OCI-LY7 (cell line): Measurements from ENCODE around the gene UPK3A. TPM values are rescaled to one million over a fixed set of nuclear protein-coding genes. Genes with fewer than 3 reads are reported as not detected.
"Not testable (repeated sequence)": the region's sequence is repeated elsewhere in the genome, so short reads cannot be mapped to it uniquely, and the experiment has no call there.

ENCODE experiments used
- BruUV-seq: library from RNA; stranded (reverse); fragments of 400-500 nt; replicated peaks from 2 replicates; lab custom pipeline; 2021; lab: Mats Ljungman, UMichigan
- CTCF ChIA-PET: fragments of 300-600 bp; sonication (Branson Sonifier 250); formaldehyde crosslinking; loops from one replicate; lab custom pipeline; 2022; ENCODE audit warnings: antibody characterized with exemption; ENCODE audit not compliant: unreplicated experiment; lab: Charles Lee
- POLR2A ChIA-PET: fragments of 300-600 bp; sonication (Branson Sonifier 250); formaldehyde crosslinking; loops from one replicate; lab custom pipeline; 2022; ENCODE audit warnings: antibody characterized with exemption; lab: Charles Lee
- DNase-seq: peaks from one replicate; pipeline ENCODE4 v3.0.0-alpha.2; 2015; ENCODE audit warnings: low spot score
- H2AFZ ChIP-seq: fragments of 200-600 bp; sonication (generic), shearing (Covaris generic); 2 replicates; pipeline ENCODE4 v1.6.1; 2014; ENCODE audit warnings: mild to moderate bottlenecking, antibody characterized with exemption, low read length, moderate library complexity
- H3K27ac ChIP-seq: fragments of 200-600 bp; sonication (generic); 2 replicates; pipeline ENCODE4 v1.5.1; 2014; ENCODE audit warnings: mixed run types, low read depth, mild to moderate bottlenecking, moderate library complexity, low read length, inconsistent platforms; ENCODE audit not compliant: poor library complexity, severe bottlenecking
- H3K36me3 ChIP-seq: fragments of 200-600 bp; sonication (generic); 2 replicates; pipeline ENCODE4 v1.6.1; 2014; ENCODE audit warnings: mild to moderate bottlenecking, antibody characterized with exemption, low read length, moderate library complexity, mixed read lengths; ENCODE audit not compliant: insufficient read depth
- H3K4me1 ChIP-seq: fragments of 200-600 bp; sonication (generic); 2 replicates; pipeline ENCODE4 v1.5.1; 2014; ENCODE audit warnings: mild to moderate bottlenecking, low read length; ENCODE audit not compliant: insufficient read depth, poor library complexity, severe bottlenecking
- H3K4me2 ChIP-seq: fragments of 200-600 bp; sonication (generic); 2 replicates; pipeline ENCODE4 v1.6.1; 2014; ENCODE audit warnings: mild to moderate bottlenecking, low read length
- H3K4me3 ChIP-seq: fragments of 200-600 bp; sonication (generic); 2 replicates; pipeline ENCODE4 v1.5.1; 2014; ENCODE audit warnings: mild to moderate bottlenecking, low read depth, low read length; ENCODE audit not compliant: poor library complexity, severe bottlenecking
- H3K79me2 ChIP-seq: fragments of 200-600 bp; sonication (generic); 2 replicates; pipeline ENCODE4 v1.6.1; 2016; ENCODE audit warnings: low read depth, mild to moderate bottlenecking, low read length, moderate library complexity, mixed read lengths; ENCODE audit not compliant: insufficient read depth
- H3K9me2 ChIP-seq: fragments of 200-600 bp; sonication (generic); 2 replicates; pipeline ENCODE4 v1.6.1; 2016; ENCODE audit warnings: mild to moderate bottlenecking, low read length, mixed read lengths; ENCODE audit not compliant: insufficient read depth
- H3K9me3 ChIP-seq: fragments of 200-600 bp; sonication (generic); 2 replicates; pipeline ENCODE4 v1.6.1; 2014; ENCODE audit warnings: mild to moderate bottlenecking, mixed run types, low read length, mixed read lengths
- H4K20me1 ChIP-seq: fragments of 200-600 bp; sonication (generic); 2 replicates; pipeline ENCODE4 v1.6.1; 2014; ENCODE audit warnings: mild to moderate bottlenecking, antibody characterized with exemption, low read length, moderate library complexity, mixed read lengths; ENCODE audit not compliant: insufficient read depth
- EZH2phosphoT487 ChIP-seq: fragments of 200-600 bp; sonication (generic); IDR thresholded peaks from 2 replicates; pipeline ENCODE4 v1.6.1; 2018; ENCODE audit warnings: low read depth, borderline replicate concordance, mild to moderate bottlenecking, mixed run types, antibody characterized with exemption, low read length, moderate library complexity, mixed read lengths
- intact Hi-C: fragments of 100-400 bp; cut with micrococcal nuclease; formaldehyde crosslinking; loops from one replicate; pipeline ENCODE4 v1.10.0; 2022; ENCODE audit not compliant: unreplicated experiment
- total RNA-seq, 2 experiments: library from RNA; depleted of rRNA in 1 of 2; stranded (reverse); fragments of >200 nt in 1 of 2; shearing (Covaris generic) in 1 of 2; gene quantifications; 2 replicates each; pipeline ENCODE4 v1.2.3, GENCODE V29; 2014 to 2022
- TF ChIP-seq, protein P1 (sequence below): fragments of 200-600 bp; sonication (generic); conservative IDR thresholded peaks from 2 replicates; pipeline ENCODE4 v1.5.1; 2014; ENCODE audit warnings: mild to moderate bottlenecking, antibody characterized with exemption, low read length, moderate library complexity, mixed read lengths

UPK3A gene
- total RNA-seq, 2 experiments from 2014 or later, result not detected

DNA sequence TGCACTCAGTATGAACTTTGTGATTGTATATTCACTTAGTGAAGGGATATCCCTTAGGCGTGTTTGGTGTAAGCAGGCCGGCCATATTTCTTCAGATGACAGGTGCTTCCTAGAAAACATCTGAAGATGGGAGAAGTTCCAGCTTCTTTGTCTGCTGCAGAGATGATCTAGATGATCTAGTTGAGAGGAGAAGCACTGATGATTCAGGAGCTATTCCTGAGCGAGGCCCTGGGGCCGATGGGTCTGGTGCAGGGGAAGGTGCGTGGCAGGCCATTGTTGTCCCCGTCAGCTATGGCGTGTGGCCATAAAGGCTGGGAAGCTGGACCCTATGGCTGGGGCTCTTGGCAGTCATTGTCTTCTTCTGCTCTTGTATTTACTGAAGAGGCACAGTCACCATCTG is 38.9 kb downstream of the UPK3A start:
- Histone ChIP-seq H3K27ac (no peak overlapping the region), H3K9me3 (no peaks in the 10 kb centered on the region), H2AFZ (no peak overlapping the region), H3K4me2 (no peak overlapping the region), H3K36me3 (peaks cover 59% of the 10 kb centered on the region), H3K4me1 (peaks cover 8% of the 10 kb centered on the region), H3K9me2 (no peaks in the 10 kb centered on the region), H4K20me1 (peaks cover 3% of the 10 kb centered on the region), H3K4me3 (no peak overlapping the region), H3K79me2 (peaks cover 28% of the 10 kb centered on the region; the same call in 1 of the 2 replicates)
- ChIA-PET POLR2A (no interaction called here), CTCF (no interaction called here)
- TF ChIP-seq, protein P1, sequence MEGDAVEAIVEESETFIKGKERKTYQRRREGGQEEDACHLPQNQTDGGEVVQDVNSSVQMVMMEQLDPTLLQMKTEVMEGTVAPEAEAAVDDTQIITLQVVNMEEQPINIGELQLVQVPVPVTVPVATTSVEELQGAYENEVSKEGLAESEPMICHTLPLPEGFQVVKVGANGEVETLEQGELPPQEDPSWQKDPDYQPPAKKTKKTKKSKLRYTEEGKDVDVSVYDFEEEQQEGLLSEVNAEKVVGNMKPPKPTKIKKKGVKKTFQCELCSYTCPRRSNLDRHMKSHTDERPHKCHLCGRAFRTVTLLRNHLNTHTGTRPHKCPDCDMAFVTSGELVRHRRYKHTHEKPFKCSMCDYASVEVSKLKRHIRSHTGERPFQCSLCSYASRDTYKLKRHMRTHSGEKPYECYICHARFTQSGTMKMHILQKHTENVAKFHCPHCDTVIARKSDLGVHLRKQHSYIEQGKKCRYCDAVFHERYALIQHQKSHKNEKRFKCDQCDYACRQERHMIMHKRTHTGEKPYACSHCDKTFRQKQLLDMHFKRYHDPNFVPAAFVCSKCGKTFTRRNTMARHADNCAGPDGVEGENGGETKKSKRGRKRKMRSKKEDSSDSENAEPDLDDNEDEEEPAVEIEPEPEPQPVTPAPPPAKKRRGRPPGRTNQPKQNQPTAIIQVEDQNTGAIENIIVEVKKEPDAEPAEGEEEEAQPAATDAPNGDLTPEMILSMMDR, result no peak
- TF ChIP-seq EZH2phosphoT487, result no peak
- BruUV-seq, result no TSS peak
- intact Hi-C loops, result no loop called here
- DNase-seq, result no peak

DNA sequence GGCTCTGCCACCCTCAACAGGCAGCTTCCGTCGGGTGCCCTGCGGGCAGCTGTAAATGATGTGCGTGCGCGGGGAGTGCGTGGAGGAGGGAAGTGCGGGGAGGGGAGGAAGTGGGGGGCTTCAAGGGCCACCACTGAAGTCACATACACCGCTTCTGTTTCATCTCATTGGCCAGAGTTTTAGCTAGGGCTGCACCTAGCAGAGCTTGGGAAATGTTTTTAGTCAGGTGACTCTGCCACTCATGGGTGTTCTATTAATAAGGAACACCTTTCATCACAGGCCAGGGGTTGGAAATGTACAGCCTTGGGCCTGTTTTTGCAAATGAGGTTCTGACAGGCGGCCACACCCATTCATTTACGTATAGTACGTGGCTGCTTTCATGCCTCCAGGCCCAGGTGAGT is 39.6 kb downstream of the UPK3A start:
- Histone ChIP-seq H3K9me2 (no peaks in the 10 kb centered on the region), H3K4me3 (no peak overlapping the region), H3K9me3 (no peaks in the 10 kb centered on the region), H3K27ac (no peak overlapping the region), H3K36me3 (peaks cover 62% of the 10 kb centered on the region), H4K20me1 (no peaks in the 10 kb centered on the region), H3K4me1 (peaks cover 2% of the 10 kb centered on the region), H3K4me2 (no peak overlapping the region), H2AFZ (no peak overlapping the region), H3K79me2 (peaks cover 22% of the 10 kb centered on the region; the same call in 1 of the 2 replicates)
- TF ChIP-seq, protein P1, result no peak
- TF ChIP-seq EZH2phosphoT487, result no peak
- BruUV-seq, result no TSS peak
- DNase-seq, result no peak
- intact Hi-C loops, result no loop called here
- POLR2A ChIA-PET, result no interaction called here
- CTCF ChIA-PET, result no interaction called here

DNA sequence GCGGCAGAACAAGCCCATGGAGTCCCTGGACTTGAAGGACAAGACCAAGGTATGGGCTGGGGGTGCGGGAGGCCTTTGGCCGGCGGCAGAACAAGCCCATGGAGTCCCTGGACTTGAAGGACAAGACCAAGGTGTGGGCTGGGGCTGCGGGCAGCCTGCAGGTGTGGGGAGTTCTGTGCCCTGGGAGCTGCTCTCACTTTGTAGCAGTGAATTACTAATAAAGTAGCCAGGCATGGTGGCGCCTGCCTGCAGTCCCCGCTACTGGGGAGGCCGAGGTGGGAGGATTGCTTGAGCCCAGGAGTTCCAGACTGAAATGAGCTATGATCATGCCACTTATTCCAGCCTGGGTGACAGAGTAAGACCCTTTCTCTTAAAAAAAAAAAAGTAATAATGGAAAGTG is 43.5 kb downstream of the UPK3A start:
- H3K4me2 ChIP-seq, H3K4me3 ChIP-seq, DNase-seq, BruUV-seq, H3K79me2 ChIP-seq, CTCF ChIA-PET, H3K9me3 ChIP-seq, H3K4me1 ChIP-seq, intact Hi-C loops, H3K27ac ChIP-seq, H4K20me1 ChIP-seq, H3K9me2 ChIP-seq, H2AFZ ChIP-seq, POLR2A ChIA-PET: not testable (repeated sequence)
- H3K36me3 ChIP-seq, result peaks cover 71% of the 10 kb centered on the region
